ENCODE data around the gene SLC35F1.

GRCh38 chr6:118029967-118030366 is 122.9 kb downstream of the SLC35F1 start:
- TF ChIP-seq EZH2phosphoT487 (IDR thresholded peaks at IDR 0.05; ENCODE audit: low read depth), result no peak
- TF ChIP-seq CTCF (IDR thresholded peaks at IDR 0.05; ENCODE audit: low read depth, low read length), result no peak
